HepG2 (cell line): ENCODE results near the gene HSPA1L. TPM values are rescaled to one million over a fixed set of nuclear protein-coding genes. Genes with fewer than 3 reads are reported as not detected.

Experiments
- CEBPZ ChIP-seq: IDR thresholded peaks from 2 replicates; pipeline ENCODE4 v1.6.1; 2012; ENCODE audit warnings: low read length, improper control_type of control experiment
- GATAD1 ChIP-seq: IDR thresholded peaks from 2 replicates; pipeline ENCODE4 v1.6.1; 2016; ENCODE audit warnings: missing genetic modification reagents, missing compliant biosample characterization
- MXD3 ChIP-seq: IDR thresholded peaks from 2 replicates; pipeline ENCODE4 v1.6.1; 2016; ENCODE audit warnings: mild to moderate bottlenecking, missing biosample characterization, missing genetic modification reagents
- SETDB1 ChIP-seq: sonication (generic); formaldehyde crosslinking; IDR thresholded peaks from 2 replicates; pipeline ENCODE4 v1.5.1; 2020; ENCODE audit warnings: missing genetic modification reagents, mild to moderate bottlenecking, borderline replicate concordance
- TAF1 ChIP-seq: sonication (generic); formaldehyde crosslinking; IDR thresholded peaks from 2 replicates; pipeline ENCODE4 v1.4.0; 2020; ENCODE audit warnings: missing genetic modification reagents
- TFDP2 ChIP-seq: sonication (generic); formaldehyde crosslinking; IDR thresholded peaks from 2 replicates; pipeline ENCODE4 v1.4.0; 2020; ENCODE audit warnings: missing genetic modification reagents
- U2AF2 ChIP-seq: fragments of 200-400 bp; formaldehyde crosslinking; IDR thresholded peaks from 2 replicates; pipeline ENCODE4 v1.6.1; 2017; ENCODE audit warnings: low read depth, mild to moderate bottlenecking, low read length
- YEATS4 ChIP-seq: sonication (generic); formaldehyde crosslinking; IDR thresholded peaks from 2 replicates; pipeline ENCODE4 v1.4.0; 2020; ENCODE audit warnings: missing genetic modification reagents, borderline replicate concordance
- ZEB1 ChIP-seq: IDR thresholded peaks from 2 replicates; pipeline ENCODE4 v1.6.1; 2012; ENCODE audit warnings: mild to moderate bottlenecking, low read depth, inconsistent platforms; ENCODE audit not compliant: insufficient replicate concordance
- ZFYVE20 ChIP-seq: sonication (generic); formaldehyde crosslinking; IDR thresholded peaks from 2 replicates; pipeline ENCODE4 v1.8.0; 2023; ENCODE audit warnings: low read depth, mild to moderate bottlenecking, moderate library complexity, missing genetic modification reagents, borderline replicate concordance
- ZHX2 ChIP-seq, 2 experiments: sonication (generic) in 1 of 2; formaldehyde crosslinking in 1 of 2; IDR thresholded peaks; 2 replicates each; pipeline versions ENCODE4 v1.6.1 to v1.9.0; 2014 to 2022; ENCODE audit warnings: antibody characterized with exemption in 1 of 2, borderline replicate concordance in 1 of 2, inconsistent platforms in 1 of 2, low read depth in 1 of 2, missing genetic modification reagents in 1 of 2
- ZNF331 ChIP-seq: sonication (generic); formaldehyde crosslinking; IDR thresholded peaks from 2 replicates; pipeline ENCODE4 v1.4.0; 2020; ENCODE audit warnings: missing genetic modification reagents
- ZNF556 ChIP-seq: sonication (generic); formaldehyde crosslinking; IDR thresholded peaks from 2 replicates; pipeline ENCODE4 v1.4.0; 2020; ENCODE audit warnings: mild to moderate bottlenecking, missing genetic modification reagents, borderline replicate concordance
- polyA plus RNA-seq, 8 experiments: library from polyadenylated mRNA; depleted of rRNA in 3 of 8; stranded (reverse) in 7 of 8; unstranded in 1 of 8; fragments of >200 nt; fragmentation: Illumina TruSeq in 4 of 8; extraction: Trizol in 4 of 8; gene quantifications; 2 replicates each; pipeline versions ENCODE4 v1.2.1 to v1.2.3, GENCODE V29; 2011 to 2016; ENCODE audit warnings: low read depth in 4 of 8, missing spikeins in 1 of 8, mixed read lengths in 1 of 8; ENCODE audit not compliant: insufficient read depth in 1 of 8
- total RNA-seq, 5 experiments: library from RNA; depleted of rRNA; stranded (reverse); fragments of >200 nt; fragmentation: Illumina TruSeq; extraction: Trizol; gene quantifications; 2 replicates each; pipeline ENCODE4 v1.2.3, GENCODE V29; 2016; ENCODE audit warnings: low read depth in 1 of 5
- TF ChIP-seq, protein P1 (sequence below): IDR thresholded peaks from 2 replicates; pipeline ENCODE4 v1.6.1; 2016

HSPA1L gene
- total and polyA plus RNA-seq, 2 of the 13 experiments (the other 11 are each of a cell fraction or from before 2014, with no cell fraction given): 0.55 to 1.0 TPM

GRCh38 chr6:31834367-31835250 is 19.5 kb upstream of the HSPA1L start (continued):
- peak; percentile 97 for TF ChIP-seq TAF1
- TF ChIP-seq GATAD1: peak; percentile 73
- peak; percentile 37 for TF ChIP-seq ZEB1
- TF ChIP-seq, protein P1, sequence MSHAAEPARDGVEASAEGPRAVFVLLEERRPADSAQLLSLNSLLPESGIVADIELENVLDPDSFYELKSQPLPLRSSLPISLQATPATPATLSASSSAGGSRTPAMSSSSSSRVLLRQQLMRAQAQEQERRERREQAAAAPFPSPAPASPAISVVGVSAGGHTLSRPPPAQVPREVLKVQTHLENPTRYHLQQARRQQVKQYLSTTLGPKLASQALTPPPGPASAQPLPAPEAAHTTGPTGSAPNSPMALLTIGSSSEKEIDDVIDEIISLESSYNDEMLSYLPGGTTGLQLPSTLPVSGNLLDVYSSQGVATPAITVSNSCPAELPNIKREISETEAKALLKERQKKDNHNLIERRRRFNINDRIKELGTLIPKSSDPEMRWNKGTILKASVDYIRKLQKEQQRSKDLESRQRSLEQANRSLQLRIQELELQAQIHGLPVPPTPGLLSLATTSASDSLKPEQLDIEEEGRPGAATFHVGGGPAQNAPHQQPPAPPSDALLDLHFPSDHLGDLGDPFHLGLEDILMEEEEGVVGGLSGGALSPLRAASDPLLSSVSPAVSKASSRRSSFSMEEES: peak; percentile 47; the same call in 1 of the 2 replicates
- peak; percentile 70; the same call in 1 of the 2 replicates for TF ChIP-seq MXD3 (CRISPR knock-in tag)
- TF ChIP-seq YEATS4 (CRISPR knock-in tag): peak; percentile 93
- TF ChIP-seq TFDP2 (CRISPR knock-in tag): peak; percentile 98
- TF ChIP-seq CEBPZ: no peak
- TF ChIP-seq ZNF556 (CRISPR knock-in tag): peak; percentile 54; the same call in 1 of the 2 replicates
- TF ChIP-seq U2AF2: peak; percentile 12; the same call in 1 of the 2 replicates
- TF ChIP-seq SETDB1 (CRISPR knock-in tag): no peak
- peak; percentile 86; the same call in 1 of the 2 replicates for TF ChIP-seq ZFYVE20 (CRISPR knock-in tag)
- TF ChIP-seq ZNF331: peak; percentile 54; the same call in 1 of the 2 replicates
- TF ChIP-seq ZHX2 (IDR thresholded peaks at IDR 0.05; ENCODE audit: low read depth): peak; percentile 89
- peak; percentile 96; the same call in 1 of the 2 replicates for TF ChIP-seq ZHX2 (CRISPR knock-in tag; IDR thresholded peaks at IDR 0.05; ENCODE audit: borderline replicate concordance)
